Adrenal gland (tissue), 5 donors: Measurements from ENCODE around the gene NLRC5.
A peak's percentile ranks its signal among the peaks of the same experiment; 100 is the strongest.

Source experiments
- CTCF ChIP-seq, 6 experiments: fragments of 450-650 bp in 4 of 6; fragments of 200-600 bp in 2 of 6; sonication (generic) in 1 of 6; IDR thresholded peaks; 1 replicate in 5 of 6; 2 replicates in 1 of 6; pipeline versions ENCODE4 v1.5.1 to v1.8.0; 2016 to 2021; ENCODE audit warnings: antibody characterized with exemption in 6 of 6, mild to moderate bottlenecking in 2 of 6, moderate library complexity in 1 of 6
- POLR2A ChIP-seq, 2 donors: fragments of 450-650 bp; IDR thresholded peaks; one replicate each; pipeline ENCODE4 v1.6.1; 2017; ENCODE audit warnings: antibody characterized with exemption in 2 of 2, mild to moderate bottlenecking in 2 of 2, moderate library complexity in 1 of 2
- donor health status: DM: no; HTN: no; CAD: no.

DNA sequence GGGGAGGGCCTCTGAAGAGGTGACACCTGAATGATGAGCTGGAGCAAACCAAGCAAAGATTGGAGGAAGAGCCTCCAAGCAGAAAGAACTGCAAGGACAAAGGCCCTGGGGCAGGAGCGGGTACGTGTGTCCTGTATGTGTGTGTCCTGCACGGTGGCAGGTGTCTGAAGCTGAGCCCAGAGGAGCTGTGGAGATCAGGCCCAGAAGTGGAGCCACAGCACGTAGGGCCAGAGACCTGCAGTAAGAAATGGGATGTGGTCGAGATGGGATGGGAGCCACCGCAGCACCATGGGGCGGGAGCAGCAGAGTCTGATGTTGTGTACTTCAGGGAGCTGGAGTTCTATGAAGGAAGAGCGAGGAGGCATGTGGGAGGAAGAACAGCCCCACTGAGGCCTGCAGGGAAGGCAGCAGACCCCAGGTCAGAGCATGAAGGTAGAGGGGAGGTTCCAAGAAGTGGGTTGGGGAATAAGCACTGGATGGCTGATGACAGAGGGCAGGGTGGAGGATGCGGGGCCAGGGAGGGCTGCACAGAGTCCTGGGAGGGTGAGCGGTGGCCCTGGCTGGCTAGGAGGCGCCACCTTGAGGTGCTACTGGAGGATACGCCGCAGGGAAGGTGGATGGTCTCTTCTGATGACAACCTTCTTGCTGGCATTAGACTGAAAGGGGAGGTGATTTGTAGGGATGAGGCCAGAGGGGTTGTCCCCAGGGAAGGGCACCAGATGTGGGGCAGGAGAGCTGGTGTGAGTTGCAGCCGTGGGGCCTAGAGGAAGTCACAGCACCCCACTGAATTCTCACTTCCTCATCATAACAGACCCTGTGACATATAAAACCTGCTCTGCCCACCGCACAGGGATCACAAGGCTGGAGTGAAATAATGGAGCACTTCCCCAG lies 38.2 kb upstream of the NLRC5 start:
- TF ChIP-seq CTCF (IDR thresholded peaks at IDR 0.05) (peak in 5 of 6 experiments; percentile 19 to 59 (median 52)), POLR2A (IDR thresholded peaks at IDR 0.05) (no peak)
